Bronchus fibroblast of lung (primary cell): ENCODE measurements around the gene SYVN1. TPM values are rescaled to one million over a fixed set of nuclear protein-coding genes. Genes with fewer than 3 reads are reported as not detected.

ENCODE experiments used
- total RNA-seq: library from RNA; depleted of rRNA; stranded (reverse); fragments of >200 nt; gene quantifications from 2 replicates; pipeline ENCODE4 v1.2.3, GENCODE V29; 2015

The SYVN1 gene
- 21.2 and 29.3 TPM in 2 replicates for total RNA-seq

GRCh38 chr11:65134240-65134951, at the start of gene SYVN1:
TSS of gene SYVN1 (minus strand) at chr11:65134519. CDS start at chr11:65133601, 918 bp downstream.

DNA sequence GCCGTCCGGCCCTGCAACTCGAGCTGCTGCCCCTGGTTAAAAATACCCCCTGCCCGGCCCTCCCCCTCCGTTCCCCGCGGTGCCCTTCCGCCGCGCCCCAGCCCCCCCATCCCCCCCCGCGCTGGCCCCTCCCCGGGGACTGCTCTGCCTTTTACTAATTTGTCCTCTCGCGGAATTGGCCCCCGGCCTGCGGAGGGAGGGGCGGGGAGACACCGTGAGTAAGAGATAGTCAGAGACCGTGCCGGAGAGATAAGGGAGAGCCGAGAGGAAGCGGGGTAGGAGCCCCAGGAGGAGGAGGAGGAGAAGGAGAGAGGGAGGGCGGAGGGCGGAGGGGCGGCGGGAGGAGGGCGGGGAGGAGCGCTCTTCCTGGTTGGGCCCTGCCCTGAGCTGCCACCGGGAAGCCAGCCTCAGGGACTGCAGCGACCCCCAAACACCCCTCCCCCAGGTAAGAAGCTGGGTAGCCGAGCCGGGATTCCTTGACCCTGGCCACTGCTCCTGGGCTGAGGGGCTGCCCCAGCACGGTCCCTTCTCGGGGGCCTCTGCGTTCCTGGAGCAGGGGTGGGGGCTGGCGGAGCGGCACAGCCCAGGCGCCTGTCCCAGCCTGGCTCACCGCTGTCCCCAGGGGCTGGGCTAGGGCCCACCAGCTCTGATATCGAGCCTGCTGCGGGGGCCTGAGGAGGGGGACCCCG, 47.4 kb upstream of the SYVN1 start, which contains the start of gene CAPN1:
TSS of gene CAPN1 (plus strand) at position 360 of the 689 bp plus-strand sequence. CDS start 774 bp downstream, outside the sequence.

GRCh38 chr11:65170058-65170534, 35.8 kb upstream of the SYVN1 start, which contains the start of gene SPDYC:
TSS of gene SPDYC (plus strand) at chr11:65170233. CDS start at chr11:65171358, 1,125 bp downstream.

DNA sequence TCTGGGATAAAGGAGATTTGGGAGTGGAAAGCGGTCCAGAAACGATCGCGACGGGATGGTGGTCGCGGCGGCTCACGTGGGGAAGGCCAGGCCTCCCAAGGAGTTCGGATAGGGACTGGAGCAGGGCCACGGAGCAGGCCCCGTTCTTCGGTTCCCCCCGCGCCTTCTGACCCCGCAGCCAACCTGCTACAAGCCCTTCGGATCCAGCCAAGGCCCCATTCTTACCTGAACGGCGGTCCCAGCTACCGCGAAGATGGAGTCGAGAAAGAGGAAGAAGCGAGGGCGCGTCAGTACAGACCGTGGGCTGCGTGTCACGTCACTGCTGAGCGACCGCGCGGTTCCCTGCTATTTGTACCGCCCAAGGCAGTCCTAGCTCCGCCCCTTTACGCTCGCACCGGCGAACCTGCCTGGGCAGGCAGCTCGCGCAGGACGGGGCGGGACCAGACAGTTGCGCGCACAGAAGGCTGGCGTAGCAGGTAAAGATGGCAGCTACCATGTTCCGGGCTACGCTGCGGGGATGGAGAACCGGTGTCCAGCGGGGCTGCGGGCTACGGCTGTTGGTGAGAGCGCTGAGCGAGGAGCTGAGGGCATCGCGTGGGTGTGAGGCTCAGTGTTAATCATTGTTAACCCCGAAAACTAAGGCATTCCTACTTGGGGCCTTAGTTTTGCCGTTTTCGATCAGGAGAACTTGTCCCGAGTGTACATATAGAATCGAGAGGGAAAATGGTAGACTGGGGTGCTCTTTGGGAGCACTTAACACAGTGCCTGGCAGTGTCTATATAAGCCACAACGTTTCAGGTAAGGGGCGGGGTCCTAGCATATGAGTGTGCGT, 12.2 kb downstream of the SYVN1 start, which contains the start of the genes FAU and MRPL49:
TSS of gene FAU (minus strand) at position 270 of the 832 bp plus-strand sequence. CDS start 321 bp downstream, outside the sequence.
TSS of gene MRPL49 (plus strand) at position 457 of the 832 bp plus-strand sequence. CDS start at position 483, 26 bp downstream.

DNA sequence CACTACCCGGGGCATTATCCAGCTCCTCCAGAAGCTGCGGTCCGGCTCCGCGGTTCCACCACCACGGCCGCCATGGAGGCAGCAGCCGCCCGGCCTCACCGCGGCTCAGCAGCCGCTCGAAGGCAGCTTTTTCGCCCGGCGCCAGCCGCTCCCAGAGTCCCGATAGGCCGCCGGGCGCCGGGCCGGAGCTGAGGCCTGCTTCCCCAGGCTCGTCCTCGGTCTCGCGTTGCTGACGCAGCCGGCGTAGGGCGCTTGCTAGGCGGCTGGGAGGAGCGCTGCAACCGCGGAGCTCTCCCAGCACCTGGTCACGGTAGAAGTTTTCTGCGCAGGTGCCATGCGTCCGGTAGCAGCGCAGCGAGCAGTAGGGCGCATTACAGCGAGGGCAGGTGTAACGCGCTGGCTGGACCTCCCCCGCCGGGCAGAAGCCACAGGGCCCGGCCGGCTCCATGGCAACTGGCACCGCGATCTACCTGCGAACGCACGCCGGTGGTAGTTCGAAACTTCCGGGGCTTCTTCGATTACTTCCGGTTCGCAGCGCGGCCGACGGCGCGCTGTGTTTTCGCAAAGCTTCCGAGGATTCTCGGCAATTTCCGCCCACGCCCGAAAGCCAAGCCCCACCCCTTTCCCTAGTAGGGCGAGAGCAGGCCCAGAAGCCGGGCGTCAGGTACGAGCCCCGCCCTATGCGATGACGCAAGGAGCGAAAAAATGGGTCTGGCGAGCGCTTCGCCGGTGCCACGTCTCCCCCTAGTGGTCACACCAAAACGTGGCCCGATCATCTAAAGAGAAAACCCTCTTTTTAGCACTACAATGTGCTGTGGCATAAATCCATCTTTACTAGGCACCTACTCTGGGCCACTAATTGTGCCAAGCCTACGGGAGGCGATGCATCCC, 16.9 kb downstream of the SYVN1 start, which contains the start of gene ZNHIT2:
TSS of gene ZNHIT2 (minus strand) at position 496 of the 891 bp plus-strand sequence. CDS start at position 448, 48 bp downstream.

DNA sequence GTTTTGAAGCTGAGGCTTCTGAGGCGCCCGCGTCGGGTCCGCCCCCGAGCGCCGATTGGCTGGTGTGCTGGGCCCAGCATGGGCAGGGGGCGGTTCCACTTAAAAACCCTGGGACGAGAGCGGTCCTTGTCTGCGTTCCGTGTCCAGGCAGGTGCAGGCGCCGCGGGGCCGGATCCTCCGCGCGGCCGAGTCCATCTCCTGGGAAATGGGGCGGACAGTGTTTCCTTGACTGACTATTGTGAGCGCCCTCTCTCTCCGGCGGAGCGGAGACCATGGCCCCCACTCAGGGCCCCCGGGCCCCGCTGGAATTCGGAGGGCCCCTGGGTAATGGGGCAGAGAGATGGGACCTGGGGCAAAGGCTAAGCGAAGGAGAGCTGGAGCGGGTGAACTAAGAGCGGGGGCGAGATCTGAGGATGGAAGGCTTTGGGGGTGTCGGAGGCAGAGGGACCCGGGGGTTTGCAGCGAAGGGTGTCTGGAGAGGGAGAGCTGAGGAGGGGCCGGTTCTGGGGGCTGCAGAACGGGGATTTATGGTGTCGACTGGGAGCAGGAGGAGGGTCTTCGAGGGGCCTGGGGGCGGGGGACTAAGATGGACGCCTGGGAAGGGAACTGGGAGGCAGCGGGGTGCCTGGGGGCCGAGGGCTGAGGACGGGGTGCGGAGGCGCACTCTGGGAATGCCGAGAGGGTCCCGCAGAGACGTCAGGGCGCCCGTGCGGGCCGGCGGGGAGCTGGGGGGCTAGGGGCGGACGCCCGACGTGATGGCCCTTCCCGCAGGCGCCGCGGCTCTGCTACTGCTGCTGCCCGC, 22.4 kb downstream of the SYVN1 start, which contains the start of gene TM7SF2:
TSS of gene TM7SF2 (plus strand) at position 129 of the 802 bp plus-strand sequence. CDS start at position 273, 144 bp downstream.

GRCh38 chr11:65095974-65096806, 38.1 kb downstream of the SYVN1 start, which contains the start of gene VPS51:
TSS of gene VPS51 (plus strand) at chr11:65096214. CDS start at chr11:65096251, 37 bp downstream.

GRCh38 chr11:65083834-65084597, 50.3 kb downstream of the SYVN1 start, which contains the start of the genes CDCA5 and ZFPL1:
TSS of gene CDCA5 (minus strand) at chr11:65084040. CDS start at chr11:65083978, 62 bp downstream.
TSS of gene ZFPL1 (plus strand) at chr11:65084222. CDS start at chr11:65084699, 477 bp downstream.

Other genes starting within 250 kb of the SYVN1 start
- gene ATG2A, start 217.3 kb downstream of the SYVN1 start, total RNA-seq = 18.3 and 20.3 TPM in 2 replicates
- 14.1 and 16.6 TPM in 2 replicates for gene PPP2R5B, start 209.8 kb downstream of the SYVN1 start, total RNA-seq
- gene GPHA2, start 198.6 kb downstream of the SYVN1 start, total RNA-seq = not detected in 2 replicates
- not detected in 2 replicates for gene MAJIN, start 162.4 kb downstream of the SYVN1 start, total RNA-seq
- 1.2 and 1.3 TPM in 2 replicates for gene BATF2, start 137.5 kb downstream of the SYVN1 start, total RNA-seq
- 229 and 233 TPM in 2 replicates for gene ARL2, start 120.4 kb downstream of the SYVN1 start, total RNA-seq
- 17.5 and 22.9 TPM in 2 replicates for gene SNX15, start 107.1 kb downstream of the SYVN1 start, total RNA-seq
- gene SAC3D1, start 93.3 kb downstream of the SYVN1 start, total RNA-seq = 25.7 and 27.9 TPM in 2 replicates
- 41.6 and 44.4 TPM in 2 replicates for gene NAALADL1, start 76.0 kb downstream of the SYVN1 start, total RNA-seq
- 25.9 and 26.2 TPM in 2 replicates for gene CDCA5, start 50.5 kb downstream of the SYVN1 start, total RNA-seq
- gene ZFPL1, start 50.3 kb downstream of the SYVN1 start, total RNA-seq = 77.6 and 78.8 TPM in 2 replicates
- gene VPS51, start 38.3 kb downstream of the SYVN1 start, total RNA-seq = 270 and 312 TPM in 2 replicates
- gene TM7SF2, start 22.6 kb downstream of the SYVN1 start, total RNA-seq = 42.4 and 52.0 TPM in 2 replicates
- gene ZNHIT2, start 16.8 kb downstream of the SYVN1 start, total RNA-seq = 11.7 and 14.8 TPM in 2 replicates
- 604 and 715 TPM in 2 replicates for gene FAU, start 12.4 kb downstream of the SYVN1 start, total RNA-seq
- 63.9 and 72.0 TPM in 2 replicates for gene MRPL49, start 12.2 kb downstream of the SYVN1 start, total RNA-seq
- not detected in 2 replicates for gene SPDYC, start 35.7 kb upstream of the SYVN1 start, total RNA-seq
- 166 and 228 TPM in 2 replicates for gene CAPN1, start 47.4 kb upstream of the SYVN1 start, total RNA-seq
- 15.3 and 18.0 TPM in 2 replicates for gene POLA2, start 127.4 kb upstream of the SYVN1 start, total RNA-seq
- gene CDC42EP2, start 180.3 kb upstream of the SYVN1 start, total RNA-seq = 22.0 and 22.9 TPM in 2 replicates
- gene DPF2, start 199.3 kb upstream of the SYVN1 start, total RNA-seq = 38.5 and 40.7 TPM in 2 replicates
- 0.30 TPM in 1 of 2 replicates, not detected in the other for gene TIGD3, start 220.2 kb upstream of the SYVN1 start, total RNA-seq
- 0.67 and 0.74 TPM in 2 replicates for gene SLC25A45, start 248.1 kb upstream of the SYVN1 start, total RNA-seq